Lower lobe of right lung (tissue), 2 donors: ENCODE results near the gene CEP170. TPM values are rescaled to one million over a fixed set of nuclear protein-coding genes. Genes with fewer than 3 reads are reported as not detected.

Source experiments
- ATAC-seq, 2 donors: fragments of 200-7000 bp; cut with Tn5 transposase; one replicate each; pipeline ENCODE4 v1.9.1; 2020 to 2022; ENCODE audit warnings: mild to moderate bottlenecking in 2 of 2, moderate library complexity in 2 of 2
- DNase-seq: peaks from one replicate; pipeline ENCODE4 v3.0.0-alpha.2; 2020
- H3K27ac ChIP-seq: fragments of 200-600 bp; one replicate; pipeline ENCODE4 v1.8.0; 2022
- H3K27me3 ChIP-seq: fragments of 200-600 bp; one replicate; pipeline ENCODE4 v1.8.0; 2022; ENCODE audit warnings: low read depth
- H3K36me3 ChIP-seq: fragments of 200-600 bp; one replicate; pipeline ENCODE4 v1.8.0; 2022; ENCODE audit warnings: mild to moderate bottlenecking
- H3K4me1 ChIP-seq: fragments of 200-600 bp; one replicate; pipeline ENCODE4 v1.8.0; 2022
- H3K4me3 ChIP-seq: fragments of 200-600 bp; one replicate; pipeline ENCODE4 v1.8.0; 2022; ENCODE audit warnings: mild to moderate bottlenecking
- H3K9me3 ChIP-seq: fragments of 200-600 bp; one replicate; pipeline ENCODE4 v1.8.0; 2022
- CTCF ChIP-seq: fragments of 200-600 bp; IDR thresholded peaks from one replicate; pipeline ENCODE4 v1.8.0; 2022; ENCODE audit warnings: antibody characterized with exemption, mild to moderate bottlenecking
- intact Hi-C: fragments of 100-400 bp; cut with DNase I; formaldehyde crosslinking; loops from one replicate; pipeline ENCODE4 v1.11.0; 2022
- total RNA-seq: library from RNA; stranded (reverse); fragmentation: NEBNext Ultra II Directional; extraction: Animal tissue kit (Norgen Biotek cat#: 25700); gene quantifications from one replicate; pipeline ENCODE4 v1.2.1, GENCODE V29; 2021
- donor health status: DM: no; HTN: yes; CAD: no; lungs with severe emphysema.

Gene CEP170
- total RNA-seq, 1 donor from 2014 or later, result 106 TPM

GRCh38 chr1:243261390-243261789 is 6.3 kb upstream of the CEP170 start:
- intact Hi-C loops, result no loop called here
- no peaks in the 10 kb centered on the region for H3K27me3 ChIP-seq
- H3K9me3 ChIP-seq, result no peaks in the 10 kb centered on the region
- TF ChIP-seq CTCF, result no peak
- no peaks in the 10 kb centered on the region for H3K36me3 ChIP-seq
- H3K4me1 ChIP-seq, result peaks cover 67% of the 10 kb centered on the region
- no peak for ATAC-seq
- H3K4me3 ChIP-seq, result no peak overlapping the region
- DNase-seq, result no peak
- H3K27ac ChIP-seq, result peak overlapping the region; percentile 4

- H3K27me3 ChIP-seq, result no peaks in the 10 kb centered on the region
- H3K27ac ChIP-seq, result no peak overlapping the region
- H3K9me3 ChIP-seq, result no peaks in the 10 kb centered on the region
- DNase-seq (no peak), ATAC-seq (no peak)
- no peak for TF ChIP-seq CTCF
- H3K4me3 ChIP-seq, result no peak overlapping the region
- peaks cover 58% of the 10 kb centered on the region for H3K4me1 ChIP-seq
- intact Hi-C loops, result no loop called here
- no peaks in the 10 kb centered on the region for H3K36me3 ChIP-seq
These were observed 5.3 kb upstream of the CEP170 start for GRCh38 chr1:243260221-243260880.

GRCh38 chr1:243258731-243259130 is 3.6 kb upstream of the CEP170 start:
- no peaks in the 10 kb centered on the region for H3K36me3 ChIP-seq
- H3K27me3 ChIP-seq, result no peaks in the 10 kb centered on the region
- no peak for ATAC-seq
- peaks cover 43% of the 10 kb centered on the region for H3K4me1 ChIP-seq
- no peak overlapping the region for H3K27ac ChIP-seq
- no peak for TF ChIP-seq CTCF
- intact Hi-C loops, result no loop called here
- no peak overlapping the region for H3K4me3 ChIP-seq
- no peak for DNase-seq
- H3K9me3 ChIP-seq, result no peaks in the 10 kb centered on the region

- Histone ChIP-seq H3K27ac (no peak overlapping the region), H3K36me3 (no peaks in the 10 kb centered on the region), H3K4me3 (peak overlapping the region; percentile 81), H3K4me1 (peaks cover 50% of the 10 kb centered on the region), H3K9me3 (no peaks in the 10 kb centered on the region), H3K27me3 (no peaks in the 10 kb centered on the region)
- no peak for DNase-seq
- ATAC-seq, result no peak
- intact Hi-C loops, result no loop called here
- TF ChIP-seq CTCF, result no peak
These were observed 2.1 kb upstream of the CEP170 start for GRCh38 chr1:243257189-243257588.

- Histone ChIP-seq H3K27me3 (no peaks in the 10 kb centered on the region), H3K4me3 (peak overlapping the region; percentile 81), H3K9me3 (no peaks in the 10 kb centered on the region), H3K36me3 (no peaks in the 10 kb centered on the region), H3K27ac (peak overlapping the region; percentile 98), H3K4me1 (peaks cover 56% of the 10 kb centered on the region)
- DNase-seq, result no peak
- TF ChIP-seq CTCF, result no peak
- no peak for ATAC-seq
- intact Hi-C loops, result no loop called here
These were observed 1.5 kb upstream of the CEP170 start for GRCh38 chr1:243256590-243256989.
